Posterior vena cava (tissue), 2 donors: ENCODE data around the gene PUS3. TPM values are rescaled to one million over a fixed set of nuclear protein-coding genes. Genes with fewer than 3 reads are reported as not detected.

Experiments used
- DNase-seq: peaks from one replicate; pipeline ENCODE4 v3.0.0-alpha.2; 2020; ENCODE audit warnings: low spot score
- intact Hi-C, 2 donors: fragments of 100-400 bp; cut with DNase I; formaldehyde crosslinking; loops; one replicate each; pipeline versions ENCODE4 v1.14.1 to v1.14.2; 2022 to 2023
- long read RNA-seq, 2 donors: library from polyadenylated mRNA; unstranded; transcript quantifications; one replicate each; pipeline ENCODE4 v2.0.0, GENCODE V29; 2020 to 2021
- total RNA-seq, 2 donors: library from RNA; stranded (reverse); fragmentation: NEBNext Ultra II Directional; extraction: Animal tissue kit (Norgen Biotek cat#: 25700); gene quantifications; one replicate each; pipeline ENCODE4 v1.2.1, GENCODE V29; 2021
- donor health status: DM: yes; HTN: yes; CAD: no.
- donor health status: DM: yes; HTN: yes; CAD: no.

The PUS3 gene, protein sequence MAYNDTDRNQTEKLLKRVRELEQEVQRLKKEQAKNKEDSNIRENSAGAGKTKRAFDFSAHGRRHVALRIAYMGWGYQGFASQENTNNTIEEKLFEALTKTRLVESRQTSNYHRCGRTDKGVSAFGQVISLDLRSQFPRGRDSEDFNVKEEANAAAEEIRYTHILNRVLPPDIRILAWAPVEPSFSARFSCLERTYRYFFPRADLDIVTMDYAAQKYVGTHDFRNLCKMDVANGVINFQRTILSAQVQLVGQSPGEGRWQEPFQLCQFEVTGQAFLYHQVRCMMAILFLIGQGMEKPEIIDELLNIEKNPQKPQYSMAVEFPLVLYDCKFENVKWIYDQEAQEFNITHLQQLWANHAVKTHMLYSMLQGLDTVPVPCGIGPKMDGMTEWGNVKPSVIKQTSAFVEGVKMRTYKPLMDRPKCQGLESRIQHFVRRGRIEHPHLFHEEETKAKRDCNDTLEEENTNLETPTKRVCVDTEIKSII
- 1 to 10 TPM; 7.1 to 9.1 TPM for total RNA-seq
- long read RNA-seq, donor 1, result 0 reads
- long read RNA-seq, donor 2, transcript PUS3-201 (4 exons, 1,843 nt), result major isoform, 19 of 37 reads
- long read RNA-seq, donor 2, partial matches to known transcripts, result 5 of 37 reads
- long read RNA-seq, donor 2, other reads (novel, unspliced or antisense), result 10 of 37 reads

DNA sequence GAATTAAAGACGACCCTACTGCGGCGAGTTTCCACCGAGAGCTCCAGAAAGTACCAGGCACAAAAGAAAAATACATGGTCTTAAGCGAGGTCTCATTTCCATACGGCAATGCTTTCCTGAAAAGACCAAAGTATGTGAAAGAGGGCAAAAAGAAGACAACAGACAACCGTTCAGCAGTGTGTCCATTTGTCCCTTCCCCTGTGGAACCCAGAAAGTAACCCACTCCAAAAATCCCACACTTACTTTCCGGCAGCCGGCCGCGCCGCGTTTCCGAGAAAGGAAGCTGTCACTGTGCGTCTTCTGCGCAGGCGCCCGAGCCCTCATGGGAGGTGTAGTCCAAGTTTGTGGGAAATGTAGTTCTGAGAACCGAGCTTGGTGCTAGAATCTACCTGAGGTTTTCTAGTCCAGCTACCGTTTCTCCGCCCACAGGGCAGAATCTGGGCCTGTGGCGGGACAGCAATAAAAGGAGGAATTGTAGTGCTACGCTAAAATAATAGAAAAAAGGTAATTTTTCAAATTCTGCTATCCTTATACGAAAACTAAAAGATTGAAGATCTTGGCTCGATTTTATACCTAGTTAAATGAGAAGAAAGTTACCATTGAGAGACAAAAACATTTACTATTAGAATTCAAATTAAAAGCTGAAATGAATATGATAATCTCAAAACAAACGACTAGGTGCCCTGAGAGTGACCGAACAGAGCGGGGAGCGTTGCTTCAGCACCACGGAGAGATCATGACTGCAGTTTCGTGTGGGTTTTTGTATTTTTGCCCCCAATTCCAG, at the start of gene PUS3:
Gene PUS3, minus strand, starts transcription at position 280 of the 784 bp plus-strand sequence. CDS start 6,922 bp downstream, outside the sequence.
- intact Hi-C loops, result no loop called here
- peak; percentile 98 for DNase-seq

DNA sequence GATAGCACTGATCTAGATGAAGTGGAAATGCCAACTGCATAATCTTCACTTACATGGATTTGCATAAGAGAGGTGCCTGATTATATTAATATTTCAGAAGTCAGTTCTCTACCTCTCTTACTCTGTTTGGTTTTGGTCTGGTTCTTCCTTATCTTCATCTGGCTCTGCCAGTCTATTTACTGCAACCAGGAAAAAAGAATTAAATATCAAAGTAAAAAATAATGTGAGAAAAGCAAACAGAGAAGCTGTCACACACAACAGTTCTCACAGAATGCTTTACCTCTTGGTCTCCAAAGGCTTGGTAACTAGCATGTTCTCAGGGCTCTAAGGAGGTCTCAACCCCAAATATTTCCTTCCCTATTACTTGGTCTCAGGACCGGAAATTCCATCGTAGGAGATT, 49.6 kb upstream of the PUS3 start:
- DNase-seq, result no peak
- intact Hi-C loops, result no loop called here

DNA sequence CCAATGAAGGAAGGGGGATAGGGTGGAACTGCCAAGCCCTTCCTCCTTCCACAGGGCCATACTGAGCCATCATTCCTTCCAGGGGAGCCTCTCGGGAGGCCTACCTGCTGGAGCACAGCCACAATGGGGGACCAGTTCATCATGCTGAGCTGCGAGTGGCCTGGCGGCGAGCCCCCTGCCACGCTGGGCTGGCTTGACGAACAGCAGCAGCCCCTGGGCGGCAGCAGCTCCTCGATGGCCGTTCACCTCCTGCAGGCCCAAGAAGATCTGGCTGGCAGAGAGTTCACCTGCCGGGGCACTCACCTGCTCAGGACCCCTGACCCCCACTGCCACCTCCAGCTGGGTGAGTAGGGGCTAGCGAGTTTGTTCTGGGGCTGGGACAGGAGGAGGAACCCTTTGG, 48.7 kb upstream of the PUS3 start:
- DNase-seq, result peak; percentile 71
- intact Hi-C loops, result no loop called here

DNA sequence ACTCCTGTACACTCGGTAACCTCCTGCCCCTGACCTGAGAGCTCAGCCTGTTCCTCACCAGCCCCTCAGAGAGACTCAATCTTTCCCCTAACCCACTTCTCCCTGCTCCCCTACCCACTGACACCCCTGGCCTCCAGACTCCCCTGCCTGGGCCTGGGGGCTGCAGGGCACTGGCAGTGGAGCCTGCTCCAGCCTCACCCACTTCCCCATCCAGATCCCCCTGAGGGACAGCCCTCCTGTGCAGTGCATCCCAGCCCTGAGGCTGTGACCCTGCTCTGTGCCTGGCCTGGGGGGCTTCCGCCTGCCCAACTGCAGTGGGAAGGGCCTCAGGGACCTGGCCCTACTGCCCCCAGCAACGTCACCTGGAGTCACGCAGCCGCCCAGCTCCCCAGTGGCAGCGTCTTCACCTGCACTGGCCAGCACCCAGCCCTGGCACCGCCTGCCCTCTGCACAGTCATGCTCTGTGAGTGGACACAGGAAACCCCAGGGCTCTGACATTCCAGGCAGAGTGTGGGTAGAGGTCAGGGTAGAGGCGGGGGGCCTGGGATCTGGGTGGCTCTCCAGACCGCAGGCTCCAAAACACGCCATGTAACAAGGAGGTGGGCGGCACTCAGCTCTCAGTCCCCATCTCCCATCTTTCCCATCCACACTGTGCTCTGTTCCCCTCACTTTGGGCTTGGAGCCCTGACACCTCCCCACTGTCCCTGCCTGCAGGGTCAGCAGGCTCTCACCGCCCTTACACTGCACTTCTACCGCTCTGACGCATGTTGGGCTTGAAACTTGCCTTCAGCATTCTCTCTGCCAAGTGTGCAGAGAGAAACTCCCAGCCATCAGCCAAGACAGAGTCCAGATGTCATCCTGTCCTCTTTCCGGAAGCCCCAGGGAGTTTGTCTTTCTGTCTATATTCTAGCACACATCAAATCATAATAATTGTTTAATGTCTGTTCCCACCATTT, 48.0 kb upstream of the PUS3 start:
- DNase-seq, result peak; percentile 88
- intact Hi-C loops, result no loop called here

DNA sequence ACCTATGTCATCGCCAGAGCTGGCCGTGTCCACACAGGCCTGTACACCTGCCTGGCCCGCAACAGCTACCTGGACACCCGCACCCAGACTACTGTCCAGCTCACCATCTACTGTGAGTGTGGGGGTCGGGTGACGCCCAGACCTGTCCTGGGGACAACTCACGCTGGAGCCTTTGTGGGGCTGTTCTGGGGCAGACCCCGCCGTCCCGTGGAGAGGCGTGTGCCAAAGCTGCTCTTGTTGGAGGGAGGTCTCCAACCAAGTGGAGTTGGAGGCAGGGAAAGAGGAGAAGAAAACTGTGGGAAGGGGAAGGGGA, 47.1 kb upstream of the PUS3 start:
- DNase-seq, result peak; percentile 74
- intact Hi-C loops, result no loop called here

DNA sequence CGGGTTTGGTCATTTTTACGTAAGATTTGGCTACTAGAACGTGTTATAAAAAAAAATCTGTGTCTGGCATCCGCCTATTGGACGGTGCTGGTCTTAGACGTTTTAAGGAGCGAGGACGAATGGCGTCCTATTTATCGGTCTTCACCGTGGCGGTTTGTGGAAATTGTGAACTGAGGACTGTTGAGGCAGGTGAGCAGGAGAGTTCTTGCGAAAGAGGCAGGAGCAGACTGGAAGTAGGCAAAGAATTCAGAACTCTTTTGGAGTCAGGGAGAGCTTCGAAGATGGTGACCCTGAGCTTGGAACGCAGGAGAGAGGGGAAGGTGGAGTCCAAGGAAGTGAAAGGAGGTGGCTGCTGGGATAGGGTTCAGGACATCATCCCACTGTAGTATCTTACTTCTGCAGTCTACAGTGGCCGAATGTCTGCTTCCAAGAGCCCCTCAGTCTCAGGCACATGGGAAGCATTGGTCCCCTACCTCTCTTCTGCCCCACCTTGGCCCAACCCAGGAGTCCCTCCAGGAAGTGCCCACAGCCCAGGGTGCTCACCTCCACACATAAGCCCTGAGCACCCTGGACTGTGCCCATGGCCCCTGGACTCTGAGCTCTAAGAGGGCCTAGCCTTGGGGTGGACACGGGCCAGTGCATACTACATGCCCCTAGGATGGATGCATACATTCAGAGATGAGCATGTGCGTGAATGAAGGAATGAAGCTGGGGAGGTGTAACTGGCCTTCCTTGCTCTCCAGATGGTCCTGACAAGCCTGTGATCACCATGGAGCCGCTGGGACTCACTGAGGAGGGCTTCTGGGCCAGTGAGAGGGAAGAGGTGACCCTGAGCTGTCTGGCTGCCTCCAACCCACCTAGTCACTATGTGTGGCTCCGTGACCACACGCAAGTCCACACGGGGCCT, 46.5 kb upstream of the PUS3 start:
- peak; percentile 72 for DNase-seq
- intact Hi-C loops, result no loop called here

DNA sequence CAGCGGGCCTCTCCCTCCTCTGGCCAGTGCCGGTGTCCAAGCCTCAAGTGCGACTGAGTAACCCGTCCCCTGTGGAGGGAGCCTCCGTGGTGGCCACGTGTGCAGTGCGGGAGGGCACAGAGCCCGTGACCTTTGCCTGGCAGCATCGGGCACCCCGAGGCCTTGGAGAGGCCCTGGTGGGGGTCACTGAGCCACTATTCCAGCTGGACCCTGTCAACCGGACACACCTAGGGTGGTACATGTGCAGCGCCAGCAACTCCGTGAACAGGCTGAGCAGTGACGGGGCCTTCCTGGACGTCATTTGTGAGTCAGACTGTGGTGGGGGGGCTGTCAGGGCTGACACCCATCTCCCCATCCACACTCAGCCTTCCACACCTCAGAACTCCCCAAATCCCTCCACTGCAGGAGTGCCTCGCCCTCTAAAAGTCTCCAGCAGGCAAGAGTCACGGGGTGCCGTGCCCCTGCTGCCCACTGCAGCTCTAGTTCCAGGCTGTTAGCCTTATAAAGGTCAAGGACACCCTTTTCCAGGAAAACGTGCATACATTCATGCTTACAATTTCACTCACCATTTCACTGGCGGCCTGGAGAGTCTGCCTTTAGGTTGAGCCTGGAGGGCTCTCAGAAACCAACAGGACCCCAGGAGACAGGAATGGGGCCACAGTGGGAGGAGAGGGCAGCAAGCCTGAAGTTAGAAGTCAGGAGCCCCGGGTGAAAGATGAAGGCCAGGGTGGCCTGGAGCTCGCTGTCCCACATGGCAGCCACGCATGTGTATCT, 45.5 kb upstream of the PUS3 start:
- no peak for DNase-seq
- intact Hi-C loops, result no loop called here

DNA sequence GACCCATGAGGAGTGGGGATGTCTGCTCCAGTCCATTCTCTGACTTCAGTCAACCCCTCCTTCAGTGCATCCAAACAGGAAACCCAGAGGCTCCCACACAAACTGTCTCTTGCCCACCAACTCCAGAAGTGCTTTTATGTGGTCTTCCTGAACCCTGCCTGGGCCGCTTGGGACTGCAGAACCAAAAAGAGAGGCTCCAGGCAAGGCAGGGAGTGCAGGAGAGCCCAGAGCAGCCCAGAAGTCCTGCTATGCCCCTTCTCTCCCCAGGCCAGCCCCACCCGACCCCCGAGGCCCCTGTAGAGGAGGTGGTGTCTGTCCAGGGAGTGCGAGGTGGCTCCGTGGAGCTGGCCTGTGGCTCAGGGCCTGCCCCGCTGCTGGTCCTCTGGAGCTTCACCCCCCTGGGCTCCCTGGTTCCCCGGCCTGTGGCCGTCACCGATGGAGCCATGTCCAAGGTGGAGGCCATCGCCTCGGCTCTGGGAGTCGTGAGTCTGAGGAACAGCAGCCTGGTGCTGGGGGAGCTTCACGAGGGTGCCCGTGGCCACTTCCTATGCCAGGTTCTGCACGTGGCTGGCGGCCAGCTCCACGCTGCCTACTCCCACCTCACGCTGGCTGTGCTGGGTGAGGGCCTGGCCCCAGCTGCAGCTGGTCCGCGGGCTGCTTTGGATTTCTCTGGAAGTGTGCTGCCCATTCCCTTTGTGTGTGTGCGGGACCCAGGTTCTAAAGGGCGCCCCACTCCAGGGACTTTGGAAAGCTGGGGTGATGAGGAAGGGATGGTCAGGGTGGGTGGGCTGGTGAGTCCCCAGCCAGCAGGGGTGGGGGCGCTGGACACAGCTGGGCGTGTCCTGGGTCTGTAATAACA, 44.6 kb upstream of the PUS3 start:
- DNase-seq, result no peak
- intact Hi-C loops, result no loop called here

DNA sequence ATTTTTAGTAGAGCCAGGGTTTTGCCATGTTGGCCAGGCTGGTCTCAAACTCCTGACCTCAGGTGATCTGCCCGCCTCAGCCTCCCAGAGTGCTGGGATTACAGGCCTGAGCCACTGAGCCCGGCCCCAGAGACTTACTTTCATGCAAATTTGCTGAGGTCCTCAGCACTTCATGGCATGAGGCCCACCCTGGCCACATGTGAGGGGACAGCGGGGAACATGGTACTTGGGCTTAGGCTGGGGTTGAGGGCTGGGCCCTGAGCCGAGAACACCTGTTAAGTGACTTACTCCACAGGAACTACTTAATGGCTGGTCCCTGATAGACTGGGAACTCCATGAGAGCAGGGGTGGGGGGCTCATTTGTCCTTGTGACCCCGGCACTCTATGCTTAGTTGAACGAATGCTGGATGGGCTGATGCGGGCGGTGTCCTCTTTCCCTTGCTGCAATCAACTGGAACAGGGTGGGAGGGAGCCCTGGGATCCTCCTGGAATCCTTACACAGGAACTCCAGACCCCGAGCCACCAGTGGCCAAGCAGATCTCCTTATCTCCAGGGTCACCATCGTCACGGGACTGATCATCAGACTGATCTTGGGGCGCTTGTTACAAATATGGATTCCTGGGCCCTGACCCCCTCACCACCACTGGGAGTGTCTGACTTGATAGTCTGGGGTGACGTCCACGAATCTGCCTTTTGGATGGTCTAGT, 43.9 kb upstream of the PUS3 start:
- DNase-seq, result no peak
- intact Hi-C loops, result no loop called here

DNA sequence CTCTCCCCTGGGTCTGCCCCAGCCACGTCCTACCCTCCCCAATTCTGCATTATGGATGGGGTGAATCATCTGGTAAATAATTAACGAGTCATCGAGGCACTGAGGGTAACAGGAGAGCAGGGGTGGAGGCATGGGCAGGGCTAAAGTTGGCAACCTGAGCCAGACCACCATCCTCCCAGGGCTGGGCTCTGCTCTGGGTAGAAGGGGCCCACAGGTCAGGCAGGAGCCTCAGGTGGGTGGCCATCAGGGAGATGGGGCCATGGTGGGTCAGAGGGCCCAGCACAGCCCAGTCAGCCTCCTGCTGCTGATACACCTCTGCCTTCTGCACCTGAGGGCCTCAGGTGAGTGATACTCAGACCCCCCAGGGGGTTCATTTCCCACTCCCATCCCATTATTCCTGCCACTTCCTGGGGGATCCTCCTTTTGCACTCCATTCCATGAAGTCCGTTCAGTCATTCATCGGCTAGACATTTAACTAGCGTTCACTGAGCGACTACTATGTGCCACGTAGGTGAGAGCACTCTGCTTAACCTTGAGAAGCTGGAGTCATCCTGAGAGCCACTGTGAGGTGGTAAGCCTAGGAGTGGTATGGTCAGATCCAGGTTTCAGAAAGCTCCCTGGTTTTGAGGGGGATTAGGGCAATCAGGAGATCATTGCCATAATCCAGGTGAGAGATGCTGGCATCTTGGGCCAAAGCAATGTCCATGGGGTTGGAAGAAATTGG, 43.0 kb upstream of the PUS3 start, which contains the start of gene VSIG10L2:
Gene VSIG10L2, plus strand, starts transcription at position 248 of the 724 bp plus-strand sequence. Its CDS starts 12 bp downstream, at position 260.
- intact Hi-C loops, result no loop called here
- no peak for DNase-seq

DNA sequence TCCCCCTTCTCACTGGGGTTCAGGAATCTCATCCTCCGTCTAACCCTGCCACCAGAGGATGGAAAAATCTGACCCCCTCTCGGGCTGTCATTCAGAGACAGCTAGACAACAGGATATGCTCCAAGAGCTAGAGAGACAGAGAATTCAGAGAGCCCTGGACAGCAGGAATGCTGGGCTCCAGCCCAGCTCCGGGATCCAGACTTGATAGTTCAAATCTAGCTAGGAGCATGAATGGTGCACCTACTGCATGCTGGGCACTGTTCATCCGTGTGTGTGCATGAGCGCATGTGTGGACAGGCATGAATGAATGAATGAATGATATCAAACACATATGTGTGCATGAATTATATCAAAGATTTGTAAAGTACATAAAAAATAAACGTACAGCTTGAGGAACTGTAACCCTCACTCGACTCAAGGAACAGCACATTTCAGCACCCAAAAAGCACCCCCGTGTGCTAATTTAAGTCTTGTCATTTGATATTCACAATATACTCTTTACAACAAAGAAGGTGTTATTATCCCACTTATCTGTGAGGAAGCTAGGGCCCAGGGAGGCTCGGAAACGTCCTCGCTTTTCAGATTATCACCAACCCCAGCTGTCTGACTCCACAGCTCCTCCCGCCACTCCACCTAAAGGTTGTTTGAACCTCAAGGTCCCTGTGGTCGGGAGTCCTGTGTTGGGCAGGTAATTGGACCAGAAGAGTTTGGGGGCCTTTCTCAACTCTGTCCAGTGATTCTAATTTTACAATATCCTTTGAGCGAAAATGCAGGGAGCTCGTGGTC, 42.2 kb upstream of the PUS3 start:
- DNase-seq, result no peak

DNA sequence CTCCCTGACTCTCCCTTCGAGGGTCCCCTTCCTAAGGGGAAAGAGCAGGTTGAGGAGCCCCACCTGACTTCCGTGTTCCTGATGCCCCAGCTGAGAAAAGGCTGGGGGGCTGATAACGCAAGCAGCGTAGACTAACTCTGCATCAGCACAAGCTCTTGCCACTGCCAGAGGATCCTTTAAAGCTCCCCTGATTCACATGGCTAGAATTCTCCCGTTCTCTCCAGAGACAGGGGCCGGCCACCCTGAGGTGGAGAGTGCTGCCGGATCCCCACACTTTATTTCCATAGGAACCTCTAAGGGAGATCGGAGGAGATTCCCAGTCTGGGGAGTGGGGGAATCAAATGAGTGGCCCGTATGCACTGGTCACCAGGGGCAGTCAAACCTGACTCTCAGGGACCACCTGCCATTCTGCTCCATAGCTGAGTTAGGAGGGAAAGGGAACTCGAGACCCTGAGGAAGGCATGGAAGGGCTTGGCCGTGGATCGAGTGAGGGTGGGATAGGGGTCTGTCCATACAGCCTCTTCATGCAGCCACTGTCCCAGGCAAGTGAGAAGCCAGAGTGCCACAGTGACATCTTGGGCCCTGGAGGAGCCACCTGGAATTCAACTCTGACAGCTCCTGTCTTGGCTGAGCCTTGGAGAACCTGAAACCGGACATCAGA, 41.5 kb upstream of the PUS3 start:
- intact Hi-C loops, result no loop called here
- no peak for DNase-seq

More for the DNA sequence above, 42.2 kb upstream of the PUS3 start:
- intact Hi-C loops, result no loop called here

DNA sequence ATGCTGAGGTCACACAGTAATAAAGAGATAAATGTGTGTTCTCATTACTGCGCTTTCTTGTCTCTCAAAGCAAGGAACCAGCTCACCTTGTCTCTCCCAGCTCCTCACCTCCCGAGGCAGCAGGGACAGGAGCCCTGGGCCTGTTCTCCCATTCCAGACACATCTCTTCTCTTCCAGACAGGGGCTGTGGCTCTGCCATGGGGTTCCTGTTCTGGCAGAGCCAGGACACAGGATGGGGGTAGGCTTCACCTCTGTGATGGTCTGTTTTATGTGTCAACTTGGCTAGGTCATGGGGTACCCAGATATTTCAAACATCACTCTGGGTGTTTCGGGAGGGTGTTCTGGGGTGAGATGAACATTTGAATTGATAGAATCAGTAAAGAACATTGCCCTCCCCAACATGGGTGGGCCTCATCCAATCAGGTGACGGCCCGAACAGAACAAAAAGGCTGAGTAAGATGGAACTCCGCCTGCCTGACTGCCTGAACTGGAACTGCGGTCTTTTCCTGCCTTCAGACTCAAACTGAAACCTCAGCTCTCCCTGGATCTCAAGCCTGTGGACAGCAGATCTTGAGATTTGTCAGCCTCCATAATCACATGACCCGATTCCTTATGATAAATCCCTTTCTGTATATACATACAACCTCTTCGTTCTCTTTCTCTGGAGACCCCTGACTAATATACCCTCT, 40.8 kb upstream of the PUS3 start:
- intact Hi-C loops, result no loop called here
- DNase-seq, result no peak
